ENCODE results near the gene ASB6.
"Not testable (repeated sequence)": the region's sequence is repeated elsewhere in the genome, so short reads cannot be mapped to it uniquely, and the experiment has no call there.

The ASB6 gene

DNA sequence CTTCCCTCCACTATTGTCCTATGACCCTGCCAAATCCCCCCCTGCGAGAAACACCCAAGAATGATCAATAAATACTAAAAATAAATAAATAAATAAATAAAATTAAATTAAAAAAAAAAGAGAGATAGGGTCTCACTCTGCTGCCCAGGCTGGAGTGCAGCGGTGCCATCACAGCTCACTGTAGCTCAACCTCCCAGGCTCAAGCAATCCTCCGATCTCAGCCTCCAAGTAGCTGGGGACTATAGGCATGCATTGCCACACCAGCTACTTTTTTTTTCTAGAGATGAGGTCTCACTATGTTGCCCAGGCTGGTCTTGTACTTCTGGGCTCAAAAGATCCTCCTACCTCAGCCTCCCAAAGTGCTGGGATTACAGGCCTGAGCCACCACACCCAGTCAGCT is 20.3 kb upstream of the ASB6 start:
- ATAC-seq (ENCODE audit: low read depth); H3K4me1 Mint-ChIP-seq; H3K36me3 Mint-ChIP-seq; DNase-seq (ENCODE audit: low spot score in 2 of 2); H3K9me3 Mint-ChIP-seq; H3K27ac Mint-ChIP-seq; H3K4me3 Mint-ChIP-seq: not testable (repeated sequence)
- peaks cover 12% of the 10 kb centered on the region for H3K27me3 Mint-ChIP-seq

DNA sequence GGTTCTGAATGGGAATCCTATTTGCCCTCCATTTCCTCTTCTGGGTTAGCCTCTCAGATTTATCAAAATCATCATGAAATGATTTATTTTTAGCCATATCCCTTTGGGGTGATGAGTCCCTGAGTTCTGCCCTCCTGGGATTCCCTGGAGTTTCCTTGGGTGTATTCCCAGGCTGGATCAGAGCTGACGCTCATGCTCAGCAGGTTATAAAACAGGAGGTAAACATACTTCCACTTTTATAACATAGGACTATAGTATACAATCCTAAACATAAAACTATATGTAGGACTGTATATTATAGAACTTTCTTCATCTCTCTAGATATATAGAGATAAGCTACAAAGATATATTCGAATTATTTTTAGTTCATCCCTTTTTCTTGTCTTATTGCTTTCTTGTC is 19.1 kb upstream of the ASB6 start:
- no peak overlapping the region for H3K4me3 Mint-ChIP-seq
- no peak for ATAC-seq (ENCODE audit: low read depth)
- H3K36me3 Mint-ChIP-seq = no peaks in the 10 kb centered on the region
- H3K4me1 Mint-ChIP-seq = peaks cover 6% of the 10 kb centered on the region
- H3K27ac Mint-ChIP-seq = no peak overlapping the region
- no peaks in the 10 kb centered on the region for H3K9me3 Mint-ChIP-seq
- no peak for DNase-seq (ENCODE audit: low spot score in 2 of 2)
- peaks cover 11% of the 10 kb centered on the region for H3K27me3 Mint-ChIP-seq

DNA sequence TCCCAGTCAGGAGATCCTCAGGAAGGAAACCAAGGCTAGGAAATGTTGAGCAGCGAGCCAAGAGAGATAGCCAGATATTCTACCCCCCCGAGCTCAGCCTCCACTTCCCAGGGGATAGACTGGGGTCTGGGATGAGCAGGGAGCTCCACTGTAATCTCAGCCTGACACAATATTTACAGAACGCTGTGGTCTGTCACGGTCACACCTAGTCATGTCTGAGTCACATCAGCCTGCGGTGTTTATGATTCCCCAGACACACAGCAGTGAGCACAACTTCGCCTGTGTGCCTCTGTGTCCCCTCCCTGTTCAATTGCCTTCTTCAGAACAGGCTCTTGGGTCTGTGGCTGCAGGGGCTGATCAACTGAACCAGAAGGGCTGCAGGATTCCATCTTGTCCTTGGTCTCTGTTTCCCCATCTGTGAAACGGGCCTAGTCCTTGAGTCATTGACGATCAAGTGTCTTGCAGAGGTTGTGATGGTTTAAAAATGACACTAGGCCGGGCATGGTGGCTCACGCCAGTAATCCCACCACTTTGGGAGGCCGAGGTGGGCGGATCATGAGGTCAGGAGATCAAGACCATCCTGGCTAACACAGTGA is 14.9 kb upstream of the ASB6 start:
- Mint-ChIP-seq H3K27ac (no peak overlapping the region), H3K9me3 (no peaks in the 10 kb centered on the region), H3K4me3 (no peak overlapping the region), H3K36me3 (no peaks in the 10 kb centered on the region), H3K4me1 (no peaks in the 10 kb centered on the region), H3K27me3 (peaks cover 8% of the 10 kb centered on the region)
- no peak for ATAC-seq (ENCODE audit: low read depth)
- no peak for DNase-seq (ENCODE audit: low spot score in 2 of 2)

DNA sequence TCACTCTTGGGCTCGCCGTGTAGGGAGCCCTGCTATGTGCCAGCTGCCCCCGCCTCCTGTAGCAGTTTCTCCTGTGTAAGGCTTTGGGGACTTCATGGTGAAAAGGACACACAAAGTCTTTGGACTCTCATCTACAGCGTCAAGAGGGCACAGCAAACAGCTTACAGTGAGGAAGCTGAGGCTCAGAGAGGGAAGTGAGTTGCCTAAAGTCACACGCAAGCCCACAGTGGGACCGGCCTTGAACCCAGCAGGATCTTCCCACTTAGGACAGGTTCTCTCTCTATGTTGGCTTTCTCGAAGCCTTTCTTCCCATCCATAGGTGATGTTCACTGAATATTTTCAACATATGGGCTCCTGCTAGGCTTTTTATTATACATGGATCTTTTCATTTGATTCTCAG is 13.7 kb upstream of the ASB6 start:
- no peak for DNase-seq (ENCODE audit: low spot score in 2 of 2)
- Mint-ChIP-seq H3K27me3 (peaks cover 9% of the 10 kb centered on the region), H3K4me1 (no peaks in the 10 kb centered on the region), H3K4me3 (no peak overlapping the region), H3K9me3 (no peaks in the 10 kb centered on the region), H3K36me3 (no peaks in the 10 kb centered on the region), H3K27ac (no peak overlapping the region)
- no peak for ATAC-seq (ENCODE audit: low read depth)

DNA sequence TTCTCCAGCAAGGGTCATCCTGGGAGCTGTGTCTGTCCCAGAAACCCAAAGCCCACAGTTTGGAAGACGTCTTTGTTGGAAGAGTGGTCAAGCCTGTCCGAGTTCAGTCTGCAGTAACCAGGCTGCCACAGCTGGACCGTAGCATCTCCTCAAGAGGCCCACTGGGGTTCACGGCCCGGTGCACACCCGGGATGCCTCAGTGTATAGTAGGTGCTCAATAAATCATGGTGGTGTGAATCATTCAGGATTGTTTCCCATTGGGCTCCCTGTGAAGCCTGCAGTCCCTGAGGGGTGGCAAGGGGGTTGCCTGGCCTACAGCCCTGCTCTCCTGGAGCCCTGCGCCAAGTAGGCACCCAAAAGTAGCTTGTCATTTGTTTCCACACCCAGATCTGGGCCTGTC is 13.2 kb upstream of the ASB6 start:
- DNase-seq (ENCODE audit: low spot score in 2 of 2) (no peak), ATAC-seq (ENCODE audit: low read depth) (no peak)
- Mint-ChIP-seq H3K27ac (no peak overlapping the region), H3K4me1 (no peaks in the 10 kb centered on the region), H3K27me3 (peaks cover 12% of the 10 kb centered on the region), H3K36me3 (no peaks in the 10 kb centered on the region), H3K9me3 (no peaks in the 10 kb centered on the region), H3K4me3 (no peak overlapping the region)

DNA sequence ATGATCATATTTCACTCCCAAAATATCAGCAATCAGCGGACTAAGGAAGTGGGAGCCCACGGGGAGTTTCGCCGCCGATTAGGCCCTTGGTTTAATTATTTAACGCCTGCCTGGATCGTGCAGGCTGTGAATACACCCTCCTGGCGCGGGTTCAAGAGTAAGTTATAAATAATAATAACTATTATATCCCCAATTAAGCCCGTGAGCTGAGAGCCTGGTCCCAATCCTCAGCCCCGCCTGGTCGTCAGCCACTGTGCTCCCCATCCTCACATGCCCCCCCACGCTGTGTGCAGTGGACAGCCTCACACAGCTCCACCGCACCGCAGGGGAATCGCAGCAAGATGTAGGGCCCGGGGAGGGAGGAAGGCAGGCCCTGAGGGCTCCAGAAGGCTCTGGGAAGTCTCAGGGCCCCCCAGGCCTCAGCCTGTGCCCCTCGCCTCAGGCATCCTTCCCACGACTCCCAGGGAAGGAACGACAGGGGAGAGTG is 12.6 kb upstream of the ASB6 start:
- no peak for ATAC-seq (ENCODE audit: low read depth)
- H3K36me3 Mint-ChIP-seq = no peaks in the 10 kb centered on the region
- peaks cover 13% of the 10 kb centered on the region for H3K27me3 Mint-ChIP-seq
- no peaks in the 10 kb centered on the region for H3K4me1 Mint-ChIP-seq
- no peak for DNase-seq (ENCODE audit: low spot score in 2 of 2)
- no peak overlapping the region for H3K27ac Mint-ChIP-seq
- H3K4me3 Mint-ChIP-seq = no peak overlapping the region
- no peaks in the 10 kb centered on the region for H3K9me3 Mint-ChIP-seq

DNA sequence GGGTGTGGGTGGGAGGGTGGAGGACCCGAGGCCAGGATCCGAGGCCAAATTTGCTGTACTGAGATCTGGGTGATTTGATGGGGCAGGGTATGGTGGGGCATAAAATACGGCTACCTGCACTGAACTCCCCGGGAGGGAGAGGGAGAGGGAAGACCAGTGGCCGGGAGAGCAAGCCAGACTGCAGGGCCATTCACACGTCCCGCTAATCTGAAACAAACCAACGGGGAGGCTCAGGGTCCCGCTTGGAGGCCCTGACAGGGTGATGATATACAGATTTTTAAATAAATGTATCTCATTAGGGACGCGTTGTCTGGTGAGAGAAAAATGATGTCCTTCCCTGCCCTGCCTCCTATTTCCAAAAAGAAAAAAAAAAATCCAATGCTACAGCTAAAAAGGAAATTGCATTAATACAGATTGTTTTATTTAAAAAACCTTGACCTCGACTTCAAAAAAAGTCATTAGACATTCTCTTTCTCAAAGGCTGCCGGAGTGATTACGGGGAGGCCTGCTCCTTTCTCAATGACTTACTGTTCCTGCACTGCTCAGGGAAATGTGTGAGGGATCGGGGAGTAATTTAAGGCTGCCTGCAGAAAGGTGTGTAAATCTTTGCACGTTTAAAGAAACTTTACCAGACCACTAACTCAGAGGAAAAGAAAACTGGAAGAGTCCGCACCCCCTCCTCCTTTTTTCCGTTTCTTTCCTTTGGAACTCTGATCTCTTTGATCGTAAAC is 12.0 kb upstream of the ASB6 start:
- no peak overlapping the region for H3K4me3 Mint-ChIP-seq
- DNase-seq (ENCODE audit: low spot score in 2 of 2) (no peak), ATAC-seq (ENCODE audit: low read depth) (no peak)
- H3K9me3 Mint-ChIP-seq = no peaks in the 10 kb centered on the region
- no peaks in the 10 kb centered on the region for H3K4me1 Mint-ChIP-seq
- H3K36me3 Mint-ChIP-seq = no peaks in the 10 kb centered on the region
- H3K27me3 Mint-ChIP-seq = peaks cover 10% of the 10 kb centered on the region
- no peak overlapping the region for H3K27ac Mint-ChIP-seq

DNA sequence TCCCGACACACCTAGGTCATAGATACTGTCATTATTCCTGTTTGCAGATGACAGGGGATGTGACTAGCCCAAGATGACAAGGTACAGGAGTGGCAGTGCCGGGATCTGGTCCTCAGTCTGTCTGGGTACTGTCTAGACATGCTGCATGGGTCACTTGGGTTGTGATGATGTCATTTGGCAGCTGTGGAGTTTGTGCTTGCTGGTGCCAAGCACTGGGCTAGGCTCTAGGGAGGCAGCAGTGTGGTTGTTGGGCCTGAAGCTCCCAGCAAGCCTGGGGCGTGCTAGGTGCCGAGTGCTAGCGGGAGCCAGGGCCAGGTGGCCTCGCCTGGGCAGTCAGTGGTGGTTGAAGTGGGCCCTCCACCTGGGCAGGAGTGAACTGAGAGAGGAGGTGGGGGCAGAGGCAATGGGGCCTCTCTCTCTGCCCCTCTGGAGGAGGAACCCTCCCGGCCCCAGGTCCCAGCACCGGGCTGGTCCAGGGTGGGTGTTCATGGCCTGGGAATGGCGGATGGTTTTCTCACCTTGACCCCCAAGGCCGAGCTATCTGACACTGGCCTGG is 8.8 kb upstream of the ASB6 start:
- ATAC-seq (ENCODE audit: low read depth) = no peak
- Mint-ChIP-seq H3K36me3 (no peaks in the 10 kb centered on the region), H3K4me3 (no peak overlapping the region), H3K9me3 (peaks cover 2% of the 10 kb centered on the region), H3K27me3 (peaks cover 13% of the 10 kb centered on the region), H3K27ac (no peak overlapping the region), H3K4me1 (no peaks in the 10 kb centered on the region)
- no peak for DNase-seq (ENCODE audit: low spot score in 2 of 2)

DNA sequence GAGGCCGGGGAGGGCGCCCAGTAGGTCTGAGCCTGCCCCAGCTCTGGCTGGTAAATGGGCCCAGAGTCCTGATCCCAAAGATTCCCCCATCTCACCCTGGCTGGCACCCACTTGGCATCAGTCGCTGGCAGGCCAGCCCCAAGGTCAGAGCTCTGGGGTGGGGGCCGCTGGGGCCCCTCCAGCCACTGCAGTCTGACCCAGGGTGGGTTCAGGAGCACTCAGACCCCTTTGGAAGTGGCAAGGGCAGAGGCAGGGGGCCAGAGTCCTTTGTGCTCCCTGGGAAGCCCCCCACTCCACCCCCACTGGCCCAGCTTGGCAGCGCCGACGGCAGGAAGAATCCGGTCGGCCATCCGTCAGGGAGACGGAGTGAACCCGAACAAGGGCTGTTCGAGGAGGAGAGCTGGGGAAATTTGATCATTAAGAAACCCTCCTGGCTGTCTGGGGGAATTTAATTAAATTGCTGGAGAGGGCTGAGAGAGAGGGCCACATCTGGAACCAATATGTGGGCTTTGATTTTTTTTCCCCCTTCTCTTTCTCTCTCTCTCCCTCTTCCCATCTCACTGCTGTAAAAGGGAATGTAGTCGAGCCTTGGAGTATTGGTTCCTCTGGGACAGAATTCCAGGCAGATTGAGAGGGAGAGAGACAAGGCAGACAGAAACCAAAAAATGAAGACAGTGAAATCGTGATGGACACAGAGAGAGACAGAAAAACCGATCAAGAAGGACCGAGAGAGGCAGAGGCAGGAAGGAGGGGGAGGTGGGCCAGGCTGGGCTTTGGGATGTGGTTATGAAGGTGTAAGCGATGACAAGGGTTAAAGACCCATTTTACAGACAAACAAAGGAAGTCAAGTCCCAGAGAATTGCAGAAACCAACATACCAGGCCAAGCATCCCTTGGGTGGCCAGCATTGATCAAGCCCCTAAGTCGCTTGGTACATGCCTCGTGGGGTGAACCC is 8.1 kb upstream of the ASB6 start:
- H3K27me3 Mint-ChIP-seq = peaks cover 13% of the 10 kb centered on the region
- H3K4me3 Mint-ChIP-seq = no peak overlapping the region
- no peak overlapping the region for H3K27ac Mint-ChIP-seq
- no peak for ATAC-seq (ENCODE audit: low read depth)
- H3K9me3 Mint-ChIP-seq = peaks cover 2% of the 10 kb centered on the region
- DNase-seq (ENCODE audit: low spot score in 2 of 2) = no peak
- H3K4me1 Mint-ChIP-seq = no peaks in the 10 kb centered on the region
- H3K36me3 Mint-ChIP-seq = no peaks in the 10 kb centered on the region

DNA sequence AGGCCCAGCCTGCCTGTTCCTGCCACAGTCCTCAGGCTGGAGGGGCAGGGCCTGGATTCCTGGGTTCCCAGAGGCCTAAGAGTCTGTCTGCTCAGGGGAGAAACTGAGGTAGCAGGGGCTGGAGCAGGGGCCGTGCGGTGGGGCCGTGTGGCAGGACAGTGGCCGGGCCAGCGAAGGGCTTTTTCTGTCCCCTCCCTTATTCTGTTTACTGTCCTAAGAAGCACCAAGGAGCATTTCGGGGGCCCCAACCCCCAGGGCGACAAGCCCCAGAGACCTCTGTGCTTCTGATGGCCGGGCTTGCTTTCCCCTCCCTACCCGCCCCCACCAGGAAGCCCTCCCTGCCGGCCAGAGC is 6.8 kb upstream of the ASB6 start:
- Mint-ChIP-seq H3K4me1 (no peaks in the 10 kb centered on the region), H3K36me3 (no peaks in the 10 kb centered on the region), H3K4me3 (no peak overlapping the region), H3K9me3 (peaks cover 2% of the 10 kb centered on the region), H3K27ac (no peak overlapping the region), H3K27me3 (peaks cover 13% of the 10 kb centered on the region)
- DNase-seq (ENCODE audit: low spot score in 2 of 2) (no peak), ATAC-seq (ENCODE audit: low read depth) (no peak)

DNA sequence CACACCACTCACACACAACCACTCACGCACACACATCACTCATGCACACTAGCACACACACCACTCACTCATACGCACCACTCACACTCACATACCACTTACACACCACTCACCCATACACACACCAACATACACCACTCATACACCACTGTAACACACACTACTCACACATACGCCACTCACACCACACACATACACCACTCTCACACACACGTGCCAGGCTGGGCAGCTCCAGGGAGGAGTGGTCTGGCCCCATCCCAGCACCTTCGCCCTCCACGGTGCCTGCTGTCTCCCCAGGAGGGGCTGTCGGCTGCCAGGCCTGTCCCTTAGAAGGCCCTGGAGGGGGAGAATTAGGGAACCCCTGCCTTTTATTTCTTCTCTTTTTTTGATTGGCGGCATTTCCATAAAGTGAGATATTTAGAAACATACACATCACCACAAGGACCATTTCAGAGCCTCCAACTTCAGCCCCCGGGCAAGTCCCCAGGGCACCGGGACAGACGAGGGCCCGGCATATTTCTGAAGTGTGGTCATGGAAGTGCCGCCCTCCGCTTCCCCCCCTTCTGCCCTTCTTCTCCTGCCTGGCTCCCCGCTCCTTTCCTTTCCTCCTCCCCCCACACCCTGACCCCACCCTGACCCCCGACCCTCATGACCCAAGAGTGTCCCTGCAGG is 6.3 kb upstream of the ASB6 start:
- H3K4me3 Mint-ChIP-seq = no peak overlapping the region
- H3K27ac Mint-ChIP-seq = no peak overlapping the region
- peaks cover 11% of the 10 kb centered on the region for H3K27me3 Mint-ChIP-seq
- DNase-seq (ENCODE audit: low spot score in 2 of 2) (no peak), ATAC-seq (ENCODE audit: low read depth) (no peak)
- H3K9me3 Mint-ChIP-seq = peaks cover 2% of the 10 kb centered on the region
- no peaks in the 10 kb centered on the region for H3K36me3 Mint-ChIP-seq
- no peaks in the 10 kb centered on the region for H3K4me1 Mint-ChIP-seq

DNA sequence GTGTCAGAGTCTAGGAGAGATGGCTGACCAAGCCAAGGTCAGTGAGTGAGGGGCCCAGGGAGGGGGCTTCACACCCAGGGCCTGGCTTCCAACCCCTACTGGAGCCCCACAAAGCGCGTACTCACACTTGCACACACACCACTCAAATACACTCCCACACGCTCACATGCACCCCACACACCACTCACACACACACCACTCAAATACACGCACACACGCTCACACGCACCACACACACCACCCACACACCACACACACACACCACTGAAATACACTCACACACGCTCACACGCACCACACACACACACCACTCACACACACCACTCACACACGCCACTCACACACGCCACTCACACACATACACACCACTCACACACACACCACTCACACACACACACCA is 5.7 kb upstream of the ASB6 start:
- Mint-ChIP-seq H3K9me3 (peaks cover 2% of the 10 kb centered on the region), H3K27me3 (peaks cover 11% of the 10 kb centered on the region), H3K27ac (no peak overlapping the region), H3K36me3 (no peaks in the 10 kb centered on the region), H3K4me3 (no peak overlapping the region), H3K4me1 (no peaks in the 10 kb centered on the region)
- ATAC-seq (ENCODE audit: low read depth) (no peak), DNase-seq (ENCODE audit: low spot score in 2 of 2) (no peak)

DNA sequence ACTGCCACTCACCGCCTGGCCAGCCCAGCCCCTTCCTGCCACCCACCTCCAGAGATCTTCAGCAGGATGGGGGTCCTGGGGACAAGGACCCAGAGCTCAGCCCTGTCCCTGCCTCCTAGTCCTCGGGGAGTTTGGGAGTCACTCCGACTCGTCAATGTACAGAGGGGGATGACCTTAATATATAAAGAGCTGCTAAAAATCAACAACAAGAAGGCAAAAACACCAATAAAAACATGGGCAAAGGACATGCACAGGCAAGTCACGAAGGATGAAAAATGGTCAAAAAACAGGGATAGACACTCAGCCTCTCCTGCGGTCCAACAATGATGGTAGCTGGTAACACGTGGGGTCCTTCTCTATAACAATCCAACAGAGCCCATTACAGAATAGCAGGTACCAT is 4.7 kb upstream of the ASB6 start:
- no peak for ATAC-seq (ENCODE audit: low read depth)
- peaks cover 11% of the 10 kb centered on the region for H3K27me3 Mint-ChIP-seq

More for the DNA sequence above, 4.7 kb upstream of the ASB6 start:
- no peak for DNase-seq (ENCODE audit: low spot score in 2 of 2)
- Mint-ChIP-seq H3K9me3 (peaks cover 2% of the 10 kb centered on the region), H3K36me3 (no peaks in the 10 kb centered on the region), H3K4me3 (no peak overlapping the region), H3K27ac (no peak overlapping the region), H3K4me1 (peaks cover 2% of the 10 kb centered on the region)
